Measurements from ENCODE around the gene HLA-DOA.

HLA-DOA gene

GRCh38 chr6:33030245-33030644 is 20.9 kb upstream of the HLA-DOA start:
- Histone ChIP-seq H3K4me1 (ENCODE audit: control insufficient read depth in 2 of 2, insufficient read depth in 2 of 2, low read length in 2 of 2) (no peaks in the 10 kb centered on the region), H3K27me3 (ENCODE audit: control insufficient read depth in 2 of 2, insufficient read depth in 2 of 2, low read length in 2 of 2) (peaks cover 0 to 10% of the 10 kb centered on the region in 2 donors), H3K27ac (ENCODE audit: low read depth in 2 of 2, low read length in 2 of 2) (peak overlapping the region; percentile 70 to 81), H3K36me3 (ENCODE audit: control insufficient read depth in 2 of 2, insufficient read depth in 2 of 2, low read length in 2 of 2) (no peaks in the 10 kb centered on the region), H3K9ac (ENCODE audit: low read depth in 1 of 2, low read length in 2 of 2) (no peak overlapping the region), H3K9me3 (ENCODE audit: control insufficient read depth in 2 of 2, low read length in 2 of 2) (no peaks in the 10 kb centered on the region), H3K4me3 (ENCODE audit: low read length in 2 of 2) (no peak overlapping the region)

- Histone ChIP-seq H3K27ac (ENCODE audit: low read depth in 2 of 2, low read length in 2 of 2) (peak overlapping the region; percentile 70 to 81), H3K9ac (ENCODE audit: low read depth in 1 of 2, low read length in 2 of 2) (peak overlapping the region in 1 of 2 donors; percentile 29), H3K4me1 (ENCODE audit: control insufficient read depth in 2 of 2, insufficient read depth in 2 of 2, low read length in 2 of 2) (no peaks in the 10 kb centered on the region), H3K9me3 (ENCODE audit: control insufficient read depth in 2 of 2, low read length in 2 of 2) (no peaks in the 10 kb centered on the region), H3K4me3 (ENCODE audit: low read length in 2 of 2) (no peak overlapping the region), H3K36me3 (ENCODE audit: control insufficient read depth in 2 of 2, insufficient read depth in 2 of 2, low read length in 2 of 2) (no peaks in the 10 kb centered on the region), H3K27me3 (ENCODE audit: control insufficient read depth in 2 of 2, insufficient read depth in 2 of 2, low read length in 2 of 2) (peaks cover 0 to 10% of the 10 kb centered on the region in 2 donors)
Measured at GRCh38 chr6:33029328-33030184, 20.2 kb upstream of the HLA-DOA start.

GRCh38 chr6:33028220-33028849 is 18.9 kb upstream of the HLA-DOA start:
- Histone ChIP-seq H3K27ac (ENCODE audit: low read depth in 2 of 2, low read length in 2 of 2) (peak overlapping the region; percentile 38 to 81), H3K4me1 (ENCODE audit: control insufficient read depth in 2 of 2, insufficient read depth in 2 of 2, low read length in 2 of 2) (no peaks in the 10 kb centered on the region), H3K9ac (ENCODE audit: low read depth in 1 of 2, low read length in 2 of 2) (no peak overlapping the region), H3K36me3 (ENCODE audit: control insufficient read depth in 2 of 2, insufficient read depth in 2 of 2, low read length in 2 of 2) (no peaks in the 10 kb centered on the region), H3K27me3 (ENCODE audit: control insufficient read depth in 2 of 2, insufficient read depth in 2 of 2, low read length in 2 of 2) (peaks cover 0 to 10% of the 10 kb centered on the region in 2 donors), H3K9me3 (ENCODE audit: control insufficient read depth in 2 of 2, low read length in 2 of 2) (no peaks in the 10 kb centered on the region), H3K4me3 (ENCODE audit: low read length in 2 of 2) (no peak overlapping the region)

- no peaks in the 10 kb centered on the region for H3K9me3 ChIP-seq (ENCODE audit: control insufficient read depth in 2 of 2, low read length in 2 of 2)
- H3K36me3 ChIP-seq (ENCODE audit: control insufficient read depth in 2 of 2, insufficient read depth in 2 of 2, low read length in 2 of 2) = no peaks in the 10 kb centered on the region
- no peak overlapping the region for H3K9ac ChIP-seq (ENCODE audit: low read depth in 1 of 2, low read length in 2 of 2)
- H3K27me3 ChIP-seq (ENCODE audit: control insufficient read depth in 2 of 2, insufficient read depth in 2 of 2, low read length in 2 of 2) = peaks cover 0 to 3% of the 10 kb centered on the region in 2 donors
- H3K4me1 ChIP-seq (ENCODE audit: control insufficient read depth in 2 of 2, insufficient read depth in 2 of 2, low read length in 2 of 2) = peaks cover 0 to 6% of the 10 kb centered on the region in 2 donors
- H3K4me3 ChIP-seq (ENCODE audit: low read length in 2 of 2) = no peak overlapping the region
- no peak overlapping the region for H3K27ac ChIP-seq (ENCODE audit: low read depth in 2 of 2, low read length in 2 of 2)
Measured at GRCh38 chr6:33024521-33024920, 15.1 kb upstream of the HLA-DOA start.

GRCh38 chr6:33023536-33023935 is 14.1 kb upstream of the HLA-DOA start:
- Histone ChIP-seq H3K4me3 (ENCODE audit: low read length in 2 of 2) (no peak overlapping the region), H3K9ac (ENCODE audit: low read depth in 1 of 2, low read length in 2 of 2) (no peak overlapping the region), H3K4me1 (ENCODE audit: control insufficient read depth in 2 of 2, insufficient read depth in 2 of 2, low read length in 2 of 2) (peaks cover 0 to 12% of the 10 kb centered on the region in 2 donors), H3K27me3 (ENCODE audit: control insufficient read depth in 2 of 2, insufficient read depth in 2 of 2, low read length in 2 of 2) (peaks cover 0 to 3% of the 10 kb centered on the region in 2 donors), H3K27ac (ENCODE audit: low read depth in 2 of 2, low read length in 2 of 2) (no peak overlapping the region), H3K36me3 (ENCODE audit: control insufficient read depth in 2 of 2, insufficient read depth in 2 of 2, low read length in 2 of 2) (no peaks in the 10 kb centered on the region), H3K9me3 (ENCODE audit: control insufficient read depth in 2 of 2, low read length in 2 of 2) (no peaks in the 10 kb centered on the region)

GRCh38 chr6:33021917-33022316 is 12.5 kb upstream of the HLA-DOA start:
- no peaks in the 10 kb centered on the region for H3K9me3 ChIP-seq (ENCODE audit: control insufficient read depth in 2 of 2, low read length in 2 of 2)
- H3K27me3 ChIP-seq (ENCODE audit: control insufficient read depth in 2 of 2, insufficient read depth in 2 of 2, low read length in 2 of 2) = no peaks in the 10 kb centered on the region
- H3K36me3 ChIP-seq (ENCODE audit: control insufficient read depth in 2 of 2, insufficient read depth in 2 of 2, low read length in 2 of 2) = no peaks in the 10 kb centered on the region
- peaks cover 0 to 12% of the 10 kb centered on the region in 2 donors for H3K4me1 ChIP-seq (ENCODE audit: control insufficient read depth in 2 of 2, insufficient read depth in 2 of 2, low read length in 2 of 2)
- no peak overlapping the region for H3K9ac ChIP-seq (ENCODE audit: low read depth in 1 of 2, low read length in 2 of 2)
- no peak overlapping the region for H3K4me3 ChIP-seq (ENCODE audit: low read length in 2 of 2)
- no peak overlapping the region for H3K27ac ChIP-seq (ENCODE audit: low read depth in 2 of 2, low read length in 2 of 2)

- Histone ChIP-seq H3K36me3 (ENCODE audit: control insufficient read depth in 2 of 2, insufficient read depth in 2 of 2, low read length in 2 of 2) (no peaks in the 10 kb centered on the region), H3K27me3 (ENCODE audit: control insufficient read depth in 2 of 2, insufficient read depth in 2 of 2, low read length in 2 of 2) (no peaks in the 10 kb centered on the region), H3K9ac (ENCODE audit: low read depth in 1 of 2, low read length in 2 of 2) (peak overlapping the region in 1 of 2 donors; percentile 29), H3K27ac (ENCODE audit: low read depth in 2 of 2, low read length in 2 of 2) (peak overlapping the region; percentile 68 to 76), H3K9me3 (ENCODE audit: control insufficient read depth in 2 of 2, low read length in 2 of 2) (no peaks in the 10 kb centered on the region), H3K4me3 (ENCODE audit: low read length in 2 of 2) (peak overlapping the region in 1 of 2 donors; percentile 64), H3K4me1 (ENCODE audit: control insufficient read depth in 2 of 2, insufficient read depth in 2 of 2, low read length in 2 of 2) (peaks cover 0 to 12% of the 10 kb centered on the region in 2 donors)
Measured at GRCh38 chr6:33019372-33019771, 10.0 kb upstream of the HLA-DOA start.

GRCh38 chr6:33018904-33019303 is 9.5 kb upstream of the HLA-DOA start:
- no peaks in the 10 kb centered on the region for H3K9me3 ChIP-seq (ENCODE audit: control insufficient read depth in 2 of 2, low read length in 2 of 2)
- H3K9ac ChIP-seq (ENCODE audit: low read depth in 1 of 2, low read length in 2 of 2) = peak overlapping the region; percentile 29 to 72
- H3K36me3 ChIP-seq (ENCODE audit: control insufficient read depth in 2 of 2, insufficient read depth in 2 of 2, low read length in 2 of 2) = no peaks in the 10 kb centered on the region
- peak overlapping the region; percentile 41 to 64 for H3K4me3 ChIP-seq (ENCODE audit: low read length in 2 of 2)
- peak overlapping the region; percentile 68 to 76 for H3K27ac ChIP-seq (ENCODE audit: low read depth in 2 of 2, low read length in 2 of 2)
- H3K4me1 ChIP-seq (ENCODE audit: control insufficient read depth in 2 of 2, insufficient read depth in 2 of 2, low read length in 2 of 2) = peaks cover 0 to 12% of the 10 kb centered on the region in 2 donors
- H3K27me3 ChIP-seq (ENCODE audit: control insufficient read depth in 2 of 2, insufficient read depth in 2 of 2, low read length in 2 of 2) = peaks cover under 1 to 3% of the 10 kb centered on the region in 2 donors

GRCh38 chr6:33018418-33018817 is 9.0 kb upstream of the HLA-DOA start:
- Histone ChIP-seq H3K9me3 (ENCODE audit: control insufficient read depth in 2 of 2, low read length in 2 of 2) (no peaks in the 10 kb centered on the region), H3K4me3 (ENCODE audit: low read length in 2 of 2) (peak overlapping the region in 1 of 2 donors; percentile 64), H3K9ac (ENCODE audit: low read depth in 1 of 2, low read length in 2 of 2) (no peak overlapping the region), H3K36me3 (ENCODE audit: control insufficient read depth in 2 of 2, insufficient read depth in 2 of 2, low read length in 2 of 2) (no peaks in the 10 kb centered on the region), H3K27me3 (ENCODE audit: control insufficient read depth in 2 of 2, insufficient read depth in 2 of 2, low read length in 2 of 2) (peaks cover 5 to 7% of the 10 kb centered on the region in 2 donors), H3K4me1 (ENCODE audit: control insufficient read depth in 2 of 2, insufficient read depth in 2 of 2, low read length in 2 of 2) (peaks cover 0 to 12% of the 10 kb centered on the region in 2 donors), H3K27ac (ENCODE audit: low read depth in 2 of 2, low read length in 2 of 2) (peak overlapping the region; percentile 68 to 76)

GRCh38 chr6:33017694-33018353 is 8.4 kb upstream of the HLA-DOA start:
- Histone ChIP-seq H3K27me3 (ENCODE audit: control insufficient read depth in 2 of 2, insufficient read depth in 2 of 2, low read length in 2 of 2) (peaks cover 5 to 7% of the 10 kb centered on the region in 2 donors), H3K4me1 (ENCODE audit: control insufficient read depth in 2 of 2, insufficient read depth in 2 of 2, low read length in 2 of 2) (peaks cover 0 to 12% of the 10 kb centered on the region in 2 donors), H3K9me3 (ENCODE audit: control insufficient read depth in 2 of 2, low read length in 2 of 2) (no peaks in the 10 kb centered on the region), H3K4me3 (ENCODE audit: low read length in 2 of 2) (peak overlapping the region in 1 of 2 donors; percentile 3), H3K27ac (ENCODE audit: low read depth in 2 of 2, low read length in 2 of 2) (peak overlapping the region; percentile 64 to 68), H3K9ac (ENCODE audit: low read depth in 1 of 2, low read length in 2 of 2) (no peak overlapping the region), H3K36me3 (ENCODE audit: control insufficient read depth in 2 of 2, insufficient read depth in 2 of 2, low read length in 2 of 2) (no peaks in the 10 kb centered on the region)

Data from mucosa of rectum (tissue), 2 donors.